GM19023 (cell line): ENCODE results near the gene FANCG.

Experiments used
- ATAC-seq: cut with Tn5 transposase; IDR thresholded peaks from one replicate; pipeline ENCODE4 v1.9.1; 2021; ENCODE audit warnings: mild to moderate bottlenecking, moderate library complexity; ENCODE audit not compliant: unreplicated experiment

Gene FANCG

DNA sequence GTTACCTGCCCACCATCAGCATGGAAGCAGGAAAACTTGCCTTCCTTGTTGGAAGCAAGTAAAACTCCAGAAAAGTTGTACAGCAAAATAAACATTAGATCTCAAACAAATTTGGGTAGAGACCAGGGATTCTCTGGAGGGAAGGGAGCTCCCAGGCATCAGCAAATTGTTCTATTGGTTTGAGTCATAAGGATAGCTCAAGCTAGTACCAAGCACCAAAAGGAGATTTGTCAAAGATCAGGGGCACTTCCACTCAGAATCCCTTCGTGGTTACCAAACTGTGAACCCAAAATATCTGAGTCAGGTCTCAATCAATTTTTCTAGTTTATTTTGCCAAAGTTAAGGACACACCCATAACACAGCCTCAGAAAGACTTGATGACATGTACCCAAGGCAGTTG lies 52.4 kb downstream of the FANCG start:
- ATAC-seq = no peak

DNA sequence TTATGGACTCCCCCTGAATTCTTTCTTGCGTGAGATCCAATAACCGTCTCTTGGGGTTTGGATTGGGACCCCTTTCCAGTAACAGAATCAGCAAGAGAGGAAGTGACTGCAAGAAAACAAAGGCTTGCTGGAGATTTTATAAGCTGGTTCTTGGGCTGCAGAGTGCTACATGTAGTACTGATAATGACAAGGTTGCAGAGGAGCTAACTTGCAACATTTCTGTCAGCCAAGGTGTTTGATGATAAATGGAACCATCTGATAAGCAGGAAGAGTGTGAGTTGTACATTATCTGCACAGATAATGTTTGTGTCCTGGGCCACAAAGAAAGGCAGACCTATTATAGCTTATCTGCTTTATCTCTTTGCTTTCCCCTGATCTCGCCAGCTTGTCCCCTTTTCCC lies 53.1 kb downstream of the FANCG start:
- no peak for ATAC-seq
